Right renal cortex interstitium (tissue), 3 donors: ENCODE results near the gene GRB14. TPM values are rescaled to one million over a fixed set of nuclear protein-coding genes. Genes with fewer than 3 reads are reported as not detected.
A peak's percentile ranks its signal among the peaks of the same experiment; 100 is the strongest.

ENCODE experiments used
- DNase-seq, 3 donors: peaks; one replicate each; pipeline ENCODE4 v3.0.0-alpha.2; 2013; ENCODE audit warnings: low read depth in 3 of 3, low spot score in 2 of 3
- polyA plus RNA-seq, 3 donors: library from polyadenylated mRNA; unstranded; fragments of 120-200 nt; gene quantifications; one replicate each; pipeline ENCODE4 v1.2.1, GENCODE V29; 2013; ENCODE audit not compliant: insufficient read length in 3 of 3

The GRB14 gene
- polyA plus RNA-seq, 3 donors, result 51.0 to 59.6 (median 53.0) TPM

- no peak for DNase-seq
Observed at GRCh38 chr2:164617466-164617865, 3.8 kb downstream of the GRB14 start.

DNA sequence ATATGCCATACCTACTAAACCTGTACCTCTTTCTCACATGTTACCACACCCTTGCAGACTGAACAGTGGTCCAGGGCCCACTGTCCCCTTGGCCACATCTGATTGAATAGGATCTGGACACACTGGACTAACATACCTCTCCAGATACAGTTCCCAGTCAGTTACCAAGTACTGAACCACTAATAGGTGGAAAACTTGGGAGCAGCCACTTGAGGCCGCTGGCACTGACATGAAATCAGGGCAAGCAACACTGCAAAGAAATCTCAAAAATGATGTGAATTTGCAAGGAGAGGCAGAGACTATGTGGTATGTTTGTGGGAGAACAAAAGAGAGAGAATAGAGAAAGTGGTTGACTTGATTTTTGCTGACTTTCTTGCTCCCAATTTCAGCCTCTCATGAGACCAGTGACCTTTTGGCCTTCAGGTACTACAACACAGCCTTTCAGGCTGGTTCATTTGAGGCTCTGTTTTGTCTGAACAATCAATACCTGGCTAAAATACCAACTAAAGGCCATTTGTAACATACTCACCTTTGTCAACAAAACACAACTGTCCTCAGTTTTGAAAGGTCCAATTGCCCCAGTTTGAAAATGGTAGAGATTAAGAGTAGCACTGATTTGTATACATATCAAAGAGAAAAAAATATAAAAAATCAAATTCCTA lies 7.8 kb downstream of the GRB14 start:
- no peak for DNase-seq

DNA sequence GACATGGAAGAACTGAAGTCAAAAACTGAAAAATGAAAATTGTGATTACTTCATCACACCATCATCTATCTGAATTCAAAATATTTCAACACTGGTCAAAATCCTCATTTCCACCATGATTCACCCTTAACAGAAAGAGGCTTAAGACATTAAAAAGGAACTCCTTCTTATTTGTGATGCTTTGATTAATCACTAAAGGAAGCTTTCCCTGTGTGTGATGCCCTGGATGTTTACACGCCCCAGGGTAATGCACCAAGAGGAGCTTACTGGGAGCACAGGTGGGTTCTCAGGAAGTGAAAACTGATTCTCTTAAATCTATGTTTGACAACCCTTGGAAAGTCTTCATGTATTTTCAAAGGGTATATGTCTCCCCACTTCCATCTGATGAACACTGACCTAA lies 11.5 kb downstream of the GRB14 start:
- DNase-seq, result no peak

DNA sequence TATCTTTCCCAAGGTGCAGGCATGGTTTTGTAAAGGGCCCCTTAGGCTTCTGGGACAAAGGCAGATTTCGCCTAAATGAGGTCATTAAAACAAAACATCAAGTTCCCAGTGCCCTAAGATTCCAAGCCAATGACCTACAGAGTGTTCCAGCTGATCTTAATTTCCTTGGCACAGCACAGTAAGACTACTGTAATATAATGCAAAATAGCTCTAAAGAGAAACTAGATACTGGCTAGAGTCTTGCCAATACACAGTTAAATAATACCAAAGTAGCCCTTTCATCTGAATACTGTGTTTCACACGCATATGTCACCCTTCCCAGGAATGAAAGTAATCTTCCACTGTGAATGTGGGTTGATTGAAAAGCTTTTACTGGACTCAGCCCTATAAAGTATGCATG lies 14.7 kb downstream of the GRB14 start:
- DNase-seq, result no peak

DNA sequence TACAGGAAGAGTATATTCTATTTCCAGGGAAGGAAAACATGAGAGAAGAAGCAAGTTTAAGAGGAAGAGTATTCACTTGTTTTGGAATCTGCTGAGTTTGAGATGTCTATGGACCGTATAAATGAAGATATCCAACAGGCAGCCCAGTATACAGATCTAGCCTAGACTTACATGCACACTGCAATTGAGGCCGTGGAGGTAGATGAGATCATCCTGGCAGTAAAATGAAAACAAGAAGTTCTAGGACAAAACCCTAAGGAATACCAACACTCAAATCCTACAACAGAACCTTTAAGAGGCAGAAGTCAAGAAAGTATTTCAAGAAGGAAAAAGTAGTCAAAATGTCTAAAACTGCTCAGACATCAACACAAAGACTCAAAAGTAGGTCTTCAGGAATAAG lies 16.0 kb downstream of the GRB14 start:
- no peak for DNase-seq

- DNase-seq, result no peak
Observed at GRCh38 chr2:164600763-164601162, 20.5 kb downstream of the GRB14 start.

GRCh38 chr2:164599954-164600589 lies 21.2 kb downstream of the GRB14 start:
- DNase-seq, result peak in 1 of 3 donors; percentile 26

DNA sequence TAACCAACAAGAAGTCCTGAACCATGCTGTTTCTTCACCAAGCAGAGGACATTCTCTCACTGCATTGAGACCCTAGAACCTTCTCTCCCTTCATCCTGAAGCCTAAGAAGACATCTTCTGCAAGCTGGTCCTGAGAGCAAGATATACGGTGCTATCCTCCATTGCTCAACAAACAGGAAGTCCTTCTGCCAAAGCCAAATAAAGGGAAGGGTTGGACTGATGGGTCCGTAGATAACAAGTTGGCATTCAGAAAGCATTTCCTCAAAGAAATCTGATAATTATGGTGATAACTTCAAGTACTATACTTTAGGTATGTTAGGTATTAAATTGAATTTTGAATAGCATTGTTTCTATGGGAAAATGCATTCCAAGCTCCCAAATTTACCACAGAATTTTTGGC lies 23.3 kb downstream of the GRB14 start:
- DNase-seq, result no peak

DNA sequence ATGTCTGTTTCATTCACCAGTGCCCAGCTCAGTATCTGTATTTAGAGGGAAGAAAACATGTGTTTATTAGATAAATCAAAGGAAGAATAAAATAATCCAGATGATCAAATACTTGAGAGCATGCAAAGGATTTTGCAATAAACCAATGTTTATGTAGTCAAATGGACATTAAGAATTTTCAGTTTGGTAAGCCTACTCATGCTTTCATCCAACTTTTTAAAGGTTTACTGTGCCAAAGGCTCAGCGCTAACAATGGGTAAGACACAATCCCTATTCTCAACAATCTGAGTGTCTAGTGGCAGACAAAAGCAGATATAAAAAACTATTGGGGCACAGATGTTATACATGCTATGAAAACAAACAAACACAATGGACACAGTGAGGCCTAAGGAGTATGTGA lies 26.3 kb downstream of the GRB14 start:
- DNase-seq, result no peak

- no peak for DNase-seq
Observed at GRCh38 chr2:164593959-164594358, 27.3 kb downstream of the GRB14 start.

DNA sequence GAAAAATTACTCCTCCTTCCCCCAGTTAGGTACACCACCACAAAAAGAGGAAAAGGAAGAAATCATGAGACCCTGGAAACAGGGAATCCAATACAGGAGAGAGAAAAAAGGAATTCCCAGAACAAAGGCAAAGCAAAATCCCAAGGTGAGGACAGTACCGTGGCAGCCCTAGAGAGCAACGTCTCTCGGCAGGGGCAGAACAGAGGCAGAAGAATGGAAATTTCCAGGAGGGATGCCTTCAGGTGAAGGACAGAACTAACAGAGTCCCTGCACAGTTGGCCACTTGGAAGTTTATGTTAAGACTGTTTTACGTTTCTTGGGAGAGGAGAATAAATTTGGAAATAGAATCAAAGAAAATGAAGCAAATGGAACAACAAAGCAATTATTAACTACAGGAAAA lies 27.7 kb downstream of the GRB14 start:
- DNase-seq, result no peak

- no peak for DNase-seq
Observed at GRCh38 chr2:164589522-164589921, 31.8 kb downstream of the GRB14 start.

- DNase-seq, result no peak
Observed at GRCh38 chr2:164581050-164581449, 40.2 kb downstream of the GRB14 start.

- DNase-seq, result no peak
Observed at GRCh38 chr2:164574931-164575330, 46.4 kb downstream of the GRB14 start.

DNA sequence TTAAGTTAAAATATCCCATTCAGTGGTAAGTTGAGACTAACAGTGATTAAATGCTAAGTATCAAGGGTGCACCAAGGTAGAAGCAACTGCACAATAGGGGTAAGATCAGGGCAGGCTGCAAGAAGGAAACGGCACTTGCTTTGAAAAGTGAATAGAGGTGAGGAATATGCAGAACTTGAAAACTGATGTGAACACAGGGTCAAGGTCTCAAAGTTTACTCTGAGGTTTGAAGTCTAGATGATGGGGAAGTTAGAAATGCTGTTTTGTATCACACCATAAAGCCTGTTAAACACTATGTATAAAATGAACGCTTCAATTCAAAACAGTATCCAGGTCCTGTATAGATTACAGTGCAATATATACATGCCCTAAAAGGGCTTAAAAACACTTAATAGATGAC lies 50.8 kb downstream of the GRB14 start:
- no peak for DNase-seq

DNA sequence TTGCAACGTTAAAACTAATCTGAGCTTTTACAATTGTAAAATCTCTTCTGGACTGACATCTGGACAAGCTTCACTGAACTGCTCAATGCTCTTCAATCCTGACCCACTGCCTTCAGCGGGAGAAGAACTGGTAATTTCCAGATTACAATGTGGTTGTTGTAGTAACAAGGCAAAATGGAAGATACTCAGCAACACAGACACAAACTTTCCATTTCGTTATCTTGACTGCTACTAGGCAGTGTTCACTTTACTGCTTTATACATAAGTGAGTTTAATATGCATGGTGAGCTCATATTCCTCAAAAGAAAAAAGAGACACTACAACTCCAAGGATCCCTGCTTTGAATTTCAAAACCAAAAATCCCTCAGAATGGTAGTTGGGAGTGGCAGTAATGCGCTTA lies 51.9 kb downstream of the GRB14 start:
- DNase-seq, result no peak

DNA sequence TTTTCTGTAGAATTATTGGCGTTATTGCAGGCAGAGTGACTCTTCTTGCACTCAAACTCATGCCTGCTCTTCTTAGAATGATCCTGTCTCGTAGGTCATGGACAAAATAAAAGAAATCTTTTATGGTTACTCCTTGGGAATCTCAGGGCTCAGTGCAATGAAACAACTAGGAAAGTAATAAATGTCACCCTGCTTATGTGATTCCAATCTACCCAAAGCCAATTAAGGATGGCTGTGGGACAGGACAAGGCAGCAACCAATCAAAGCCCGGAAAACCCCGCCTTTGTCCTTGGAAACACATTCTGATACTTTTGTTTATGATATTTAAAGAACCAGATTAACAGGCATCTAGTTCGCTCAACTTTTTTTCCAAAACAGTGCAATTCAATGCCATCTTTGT lies 53.0 kb downstream of the GRB14 start:
- no peak for DNase-seq

DNA sequence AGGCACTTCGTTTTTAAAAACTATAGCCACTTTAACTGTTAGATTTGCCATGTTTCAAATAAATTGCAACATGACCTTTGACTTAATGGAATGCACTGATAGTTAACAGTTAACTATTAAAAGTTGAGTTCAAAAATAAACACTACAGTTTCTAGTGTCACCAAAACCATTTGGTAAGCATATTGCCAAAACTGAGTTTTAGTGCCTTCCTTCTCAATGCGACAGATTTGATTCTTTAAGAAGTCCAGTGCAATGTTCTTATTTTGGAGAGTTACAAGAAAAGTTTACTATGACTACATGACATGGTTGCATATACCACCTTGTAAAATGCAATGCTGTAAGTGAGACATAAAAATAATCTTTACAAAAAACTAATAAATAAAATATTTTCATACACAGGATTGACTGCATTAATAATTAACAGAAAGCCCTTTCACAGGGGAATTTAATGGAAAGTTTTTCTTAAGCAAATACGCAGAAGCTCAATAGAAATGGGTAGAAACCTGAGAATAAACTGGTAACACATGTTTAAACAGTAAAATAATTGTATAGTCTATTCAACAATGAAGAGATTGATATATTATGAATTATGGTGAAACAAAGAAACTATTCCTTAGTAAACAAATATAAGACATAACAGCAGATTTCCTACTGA lies 53.8 kb downstream of the GRB14 start:
- DNase-seq, result no peak

DNA sequence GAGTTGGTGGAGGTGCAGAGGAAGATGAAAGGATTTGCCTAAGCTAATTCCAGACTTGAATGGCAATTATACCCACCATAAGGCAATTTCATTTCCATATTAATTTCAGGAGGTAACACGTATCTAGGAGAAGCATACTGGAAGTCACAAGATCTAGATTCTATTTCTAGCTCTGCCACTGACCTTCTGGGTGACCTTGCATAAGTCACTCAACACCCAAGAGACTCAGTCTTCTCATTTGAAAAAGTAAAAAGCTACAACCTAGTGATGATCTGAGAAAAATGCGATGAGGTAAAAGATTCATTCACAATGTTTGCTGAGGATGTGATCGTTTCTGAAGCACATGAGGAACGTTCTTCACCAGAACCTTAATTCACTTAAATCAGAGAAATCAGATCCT lies 55.9 kb downstream of the GRB14 start:
- no peak for DNase-seq

- DNase-seq, result no peak
Observed at GRCh38 chr2:164562666-164563065, 58.6 kb downstream of the GRB14 start.

- DNase-seq, result no peak
Observed at GRCh38 chr2:164561991-164562390, 59.3 kb downstream of the GRB14 start.

DNA sequence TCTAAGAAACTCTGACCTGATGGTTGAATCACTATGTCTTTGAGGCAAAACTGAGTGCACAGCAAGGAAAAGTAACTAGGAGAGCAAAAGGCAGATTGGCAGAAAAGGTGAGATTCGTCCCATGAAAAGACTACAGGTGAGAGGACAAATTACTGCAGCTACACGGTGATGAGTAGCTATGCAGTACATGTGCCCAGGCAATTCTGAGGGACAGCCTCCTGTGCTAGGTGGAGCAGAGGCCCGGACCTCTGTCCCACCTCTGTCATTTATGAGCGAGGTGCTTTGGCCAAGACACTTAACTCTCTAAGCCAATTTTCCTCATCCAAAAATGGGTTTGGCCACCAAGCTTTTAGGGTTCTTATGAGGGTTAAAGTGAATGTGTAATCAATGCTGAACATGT lies 59.9 kb downstream of the GRB14 start:
- no peak for DNase-seq
